Neuronal stem cell (in vitro differentiated cells): Measurements from ENCODE around the gene FAM9B.
"Not testable (repeated sequence)": the region's sequence is repeated elsewhere in the genome, so short reads cannot be mapped to it uniquely, and the experiment has no call there.

Source experiments
- DNase-seq: peaks from one replicate; pipeline ENCODE4 v3.0.0-alpha.2; 2013; ENCODE audit warnings: low spot score
- H2AFZ ChIP-seq: one replicate; pipeline ENCODE4 v1.6.1; 2013; ENCODE audit warnings: mild to moderate bottlenecking, low read length, inconsistent platforms
- H2AK5ac ChIP-seq: 2 replicates; pipeline ENCODE4 v1.6.1; 2013; ENCODE audit warnings: low read depth, mild to moderate bottlenecking, inconsistent platforms, low read length, moderate library complexity, mixed read lengths
- H2BK120ac ChIP-seq: 2 replicates; pipeline ENCODE4 v1.6.1; 2013; ENCODE audit warnings: low read depth, mild to moderate bottlenecking, inconsistent platforms, low read length, moderate library complexity, mixed read lengths
- H2BK12ac ChIP-seq: one replicate; pipeline ENCODE4 v1.6.1; 2013; ENCODE audit warnings: low read length, inconsistent platforms
- H2BK15ac ChIP-seq: 2 replicates; pipeline ENCODE4 v1.6.1; 2013; ENCODE audit warnings: mild to moderate bottlenecking, low read length, inconsistent platforms, mixed read lengths
- H2BK5ac ChIP-seq: one replicate; pipeline ENCODE4 v1.6.1; 2013; ENCODE audit warnings: inconsistent platforms, mild to moderate bottlenecking, low read length, moderate library complexity
- H3K14ac ChIP-seq: one replicate; pipeline ENCODE4 v1.6.1; 2013; ENCODE audit warnings: low read length, inconsistent platforms
- H3K18ac ChIP-seq: 2 replicates; pipeline ENCODE4 v1.6.1; 2013; ENCODE audit warnings: low read length, inconsistent platforms
- H3K23ac ChIP-seq: 2 replicates; pipeline ENCODE4 v1.6.1; 2013; ENCODE audit warnings: low read depth, mild to moderate bottlenecking, mixed read lengths, low read length, inconsistent platforms; ENCODE audit not compliant: poor library complexity
- H3K27ac ChIP-seq: replicated peaks from 3 replicates; pipeline ENCODE4 v1.5.1; 2013; ENCODE audit warnings: low read length, inconsistent platforms
- H3K27me3 ChIP-seq, 3 experiments: 2 replicates each; pipeline ENCODE4 v1.6.1; 2013; ENCODE audit warnings: low read length in 3 of 3, mild to moderate bottlenecking in 2 of 3, inconsistent platforms in 1 of 3, low read depth in 1 of 3, mixed read lengths in 1 of 3, moderate library complexity in 1 of 3; ENCODE audit not compliant: control insufficient read depth in 3 of 3, insufficient read depth in 3 of 3
- H3K36me3 ChIP-seq, 2 donors: replicated peaks in 1 of 2; 2 replicates each; pipeline ENCODE4 v1.6.1; 2013; ENCODE audit warnings: low read length in 2 of 2; ENCODE audit not compliant: control insufficient read depth in 2 of 2, insufficient read depth in 2 of 2
- H3K4ac ChIP-seq: 2 replicates; pipeline ENCODE4 v1.6.1; 2013; ENCODE audit warnings: inconsistent platforms, mild to moderate bottlenecking, low read length, moderate library complexity
- H3K4me1 ChIP-seq, 2 donors: 1 replicate in 1 of 2; 2 replicates in 1 of 2; pipeline ENCODE4 v1.6.1; 2013; ENCODE audit warnings: low read length in 2 of 2, low read depth in 1 of 2; ENCODE audit not compliant: control insufficient read depth in 2 of 2, insufficient read depth in 1 of 2
- H3K4me2 ChIP-seq: one replicate; pipeline ENCODE4 v1.6.1; 2013; ENCODE audit warnings: mild to moderate bottlenecking, low read length, inconsistent platforms; ENCODE audit not compliant: insufficient read depth, poor library complexity, severe bottlenecking
- H3K4me3 ChIP-seq, 2 donors: 2 replicates each; pipeline ENCODE4 v1.5.1; 2013; ENCODE audit warnings: low read length in 2 of 2, mild to moderate bottlenecking in 2 of 2, inconsistent platforms in 1 of 2, moderate library complexity in 1 of 2
- H3K79me1 ChIP-seq: one replicate; pipeline ENCODE4 v1.6.1; 2013; ENCODE audit warnings: low read depth, mild to moderate bottlenecking, inconsistent platforms, low read length, moderate library complexity
- H3K9ac ChIP-seq: one replicate; pipeline ENCODE4 v1.6.1; 2013; ENCODE audit warnings: mild to moderate bottlenecking, low read depth, low read length, inconsistent platforms; ENCODE audit not compliant: poor library complexity
- H3K9me3 ChIP-seq, 2 donors: replicated peaks in 1 of 2; 2 replicates each; pipeline versions ENCODE3 to v1.6.1; 2013; ENCODE audit warnings: low read length in 2 of 2, mild to moderate bottlenecking in 2 of 2, inconsistent platforms in 1 of 2, low read depth in 1 of 2, mixed read lengths in 1 of 2, moderate library complexity in 1 of 2; ENCODE audit not compliant: control insufficient read depth in 2 of 2, insufficient read depth in 1 of 2
- H4K8ac ChIP-seq: one replicate; pipeline ENCODE4 v1.6.1; 2013; ENCODE audit warnings: low read depth, mild to moderate bottlenecking, inconsistent platforms, low read length, moderate library complexity
- H4K91ac ChIP-seq: one replicate; pipeline ENCODE4 v1.6.1; 2013; ENCODE audit warnings: low read length, low read depth, mild to moderate bottlenecking, inconsistent platforms; ENCODE audit not compliant: poor library complexity
- WGBS, 2 donors: extraction: QIAGEN DNeasy Blood & Tissue Kit; methylation state at CpG; one replicate each; pipeline ENCODE4 v1.1.7; 2013; ENCODE audit warnings: missing lambda C conversion rate in 2 of 2, mixed read lengths in 1 of 2; ENCODE audit not compliant: insufficient read length in 2 of 2, insufficient replicate concordance in 1 of 2; ENCODE audit errors: extremely low coverage in 2 of 2; 5-methylcytosine and 5-hydroxymethylcytosine counted together

The FAM9B gene

DNA sequence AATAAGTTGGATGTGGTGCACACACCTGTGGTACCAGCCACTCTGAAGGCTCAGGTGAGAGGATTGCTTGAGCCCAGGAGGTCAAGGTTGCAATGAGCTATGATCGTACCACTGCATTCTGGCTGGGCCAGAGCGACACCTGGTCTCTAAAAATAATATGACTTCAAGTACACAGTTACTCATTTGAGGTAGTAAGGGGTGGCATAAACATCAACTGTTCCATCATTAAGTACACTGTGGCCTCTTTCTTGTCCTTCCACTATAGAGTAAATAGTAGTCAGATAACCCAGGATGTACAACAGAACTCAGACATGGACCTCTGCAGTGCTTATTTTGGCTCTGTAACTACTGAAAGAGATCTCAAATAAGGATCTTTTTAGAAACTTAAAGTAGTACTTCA lies 10.6 kb downstream of the FAM9B start:
- H3K4me2 ChIP-seq: no peak overlapping the region
- WGBS, 2 donors: no CpG with 5 or more reads among the region's 2 CpGs
- DNase-seq: no peak
- H2BK5ac ChIP-seq: no peak overlapping the region
- H4K8ac ChIP-seq: no peak overlapping the region
- H2BK12ac ChIP-seq: no peak overlapping the region
- H3K9me3 ChIP-seq: no peaks in the 10 kb centered on the region
- H3K4me3 ChIP-seq: no peak overlapping the region
- H3K4ac ChIP-seq: no peak overlapping the region
- no peak overlapping the region for H3K27ac ChIP-seq
- no peaks in the 10 kb centered on the region for H3K4me1 ChIP-seq
- H3K36me3 ChIP-seq: no peaks in the 10 kb centered on the region
- no peak overlapping the region for H3K18ac ChIP-seq
- no peak overlapping the region for H3K9ac ChIP-seq
- H2BK15ac ChIP-seq: no peak overlapping the region
- H2AK5ac ChIP-seq: no peak overlapping the region
- no peak overlapping the region for H2BK120ac ChIP-seq
- H3K14ac ChIP-seq: no peak overlapping the region
- H2AFZ ChIP-seq: no peak overlapping the region
- H3K79me1 ChIP-seq: no peaks in the 10 kb centered on the region
- H3K23ac ChIP-seq: no peak overlapping the region
- no peak overlapping the region for H4K91ac ChIP-seq
- no peaks in the 10 kb centered on the region for H3K27me3 ChIP-seq

GRCh38 chrX:9019151-9019550 lies 14.8 kb downstream of the FAM9B start:
- H3K79me1 ChIP-seq: no peaks in the 10 kb centered on the region
- H3K27ac ChIP-seq: no peak overlapping the region
- no peak overlapping the region for H3K4me3 ChIP-seq
- no peak overlapping the region for H3K18ac ChIP-seq
- no CpG with 5 or more reads among the region's 2 CpGs for WGBS, 2 donors
- H2BK15ac ChIP-seq: no peak overlapping the region
- no peaks in the 10 kb centered on the region for H3K4me1 ChIP-seq
- H2BK5ac ChIP-seq: no peak overlapping the region
- no peaks in the 10 kb centered on the region for H3K27me3 ChIP-seq
- no peak overlapping the region for H4K91ac ChIP-seq
- no peak overlapping the region for H4K8ac ChIP-seq
- no peak overlapping the region for H3K14ac ChIP-seq
- no peak overlapping the region for H3K9ac ChIP-seq
- H3K36me3 ChIP-seq: no peaks in the 10 kb centered on the region
- H3K4me2 ChIP-seq: no peak overlapping the region
- no peak overlapping the region for H3K23ac ChIP-seq
- H2BK120ac ChIP-seq: no peak overlapping the region
- H2AFZ ChIP-seq: no peak overlapping the region
- no peaks in the 10 kb centered on the region for H3K9me3 ChIP-seq
- no peak overlapping the region for H3K4ac ChIP-seq
- no peak for DNase-seq
- no peak overlapping the region for H2AK5ac ChIP-seq
- H2BK12ac ChIP-seq: no peak overlapping the region

- WGBS, 2 donors: no CpG with 5 or more reads among the region's 5 CpGs
- H3K36me3 ChIP-seq, H3K9me3 ChIP-seq, H2BK5ac ChIP-seq, H3K4me2 ChIP-seq, H3K23ac ChIP-seq, DNase-seq, H3K14ac ChIP-seq, H2BK12ac ChIP-seq, H3K4me1 ChIP-seq, H4K8ac ChIP-seq, H2AK5ac ChIP-seq, H4K91ac ChIP-seq, H3K27ac ChIP-seq, H3K27me3 ChIP-seq, H2AFZ ChIP-seq, H3K9ac ChIP-seq, H3K18ac ChIP-seq, H3K4me3 ChIP-seq, H2BK15ac ChIP-seq, H2BK120ac ChIP-seq, H3K79me1 ChIP-seq, H3K4ac ChIP-seq: not testable (repeated sequence)
Observed at GRCh38 chrX:9018332-9018731, 15.6 kb downstream of the FAM9B start.

DNA sequence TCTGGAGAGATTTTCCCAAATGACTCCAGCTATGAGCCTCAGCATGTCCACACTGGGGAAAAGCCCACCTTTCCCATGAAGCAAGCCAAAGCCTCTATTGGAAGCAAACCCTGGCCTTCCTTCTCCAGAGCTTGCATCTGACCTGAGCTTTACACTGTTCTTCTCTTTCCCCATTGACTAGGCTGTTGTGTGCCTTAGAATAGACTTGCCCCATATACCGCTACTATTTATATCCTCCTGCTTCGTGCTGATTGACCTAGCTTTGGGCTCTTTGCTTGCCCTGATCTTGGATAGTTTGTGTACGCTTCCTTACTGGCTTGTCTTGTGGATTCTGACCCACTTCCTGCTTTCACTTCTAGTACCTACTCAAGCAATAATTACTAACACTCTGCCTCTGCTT lies 30.9 kb downstream of the FAM9B start:
- no peak overlapping the region for H2BK15ac ChIP-seq
- H2BK12ac ChIP-seq: no peak overlapping the region
- no peak overlapping the region for H3K14ac ChIP-seq
- H2BK5ac ChIP-seq: no peak overlapping the region
- H3K27me3 ChIP-seq: no peaks in the 10 kb centered on the region
- no peak overlapping the region for H4K8ac ChIP-seq
- H3K9ac ChIP-seq: no peak overlapping the region
- no peak overlapping the region for H4K91ac ChIP-seq
- no peak overlapping the region for H2AK5ac ChIP-seq
- no peak overlapping the region for H3K23ac ChIP-seq
- no CpG with 5 or more reads among the region's 3 CpGs for WGBS, 2 donors
- no peak for DNase-seq
- H2BK120ac ChIP-seq: no peak overlapping the region
- no peak overlapping the region for H2AFZ ChIP-seq
- no peaks in the 10 kb centered on the region for H3K36me3 ChIP-seq
- no peaks in the 10 kb centered on the region for H3K9me3 ChIP-seq
- no peak overlapping the region for H3K4me3 ChIP-seq
- H3K4me2 ChIP-seq: no peak overlapping the region
- H3K79me1 ChIP-seq: no peaks in the 10 kb centered on the region
- no peak overlapping the region for H3K18ac ChIP-seq
- H3K4ac ChIP-seq: no peak overlapping the region
- H3K27ac ChIP-seq: no peak overlapping the region
- H3K4me1 ChIP-seq: no peaks in the 10 kb centered on the region
